Measurements from ENCODE around the gene OR8U1.

GRCh38 chr11:56340289-56340688, 35.1 kb upstream of the OR8U1 start:
- TF ChIP-seq EZH2 (IDR thresholded peaks at IDR 0.05; ENCODE audit: low read depth, unreplicated experiment) = no peak
- TF ChIP-seq POLR2AphosphoS5 (IDR thresholded peaks at IDR 0.05; ENCODE audit: low read depth) = no peak
- no peak for TF ChIP-seq REST (IDR thresholded peaks at IDR 0.05; ENCODE audit: unreplicated experiment)
- no peak for TF ChIP-seq CTCF (conservative IDR thresholded peaks at IDR 0.05; ENCODE audit: low read depth in 2 of 2)
- TF ChIP-seq CREB1 (CRISPR knock-in tag; IDR thresholded peaks at IDR 0.05; ENCODE audit: low read depth) = no peak
- no peak for TF ChIP-seq EZH2phosphoT487 (IDR thresholded peaks at IDR 0.05; ENCODE audit: unreplicated experiment)
- TF ChIP-seq STAT1 (IDR thresholded peaks at IDR 0.05; ENCODE audit: unreplicated experiment) = no peak

Data from GM23338 (cell line).